ENCODE results near the gene IFNA7.

Gene IFNA7

DNA sequence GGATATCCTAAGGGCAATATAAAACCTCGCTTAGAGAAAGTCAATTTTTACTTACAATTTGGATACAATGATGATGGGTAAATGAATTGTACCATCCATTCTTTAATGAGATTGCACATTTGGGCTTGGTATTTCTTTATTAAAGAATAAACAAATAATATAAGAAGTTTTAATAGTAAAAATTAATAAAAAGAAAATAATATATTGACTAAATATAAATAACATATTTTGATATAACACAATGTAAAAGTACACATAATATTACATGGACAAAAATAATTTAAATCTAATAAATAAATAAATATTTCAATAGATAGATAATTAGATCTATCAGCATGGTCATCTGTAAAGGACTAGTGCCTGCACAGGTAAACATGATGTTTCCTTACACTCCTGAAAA is 36.5 kb downstream of the IFNA7 start:
- H3K14ac ChIP-seq (ENCODE audit: low read length): no peak overlapping the region
- H3K4me3 ChIP-seq (ENCODE audit: low read depth, low read length): no peak overlapping the region
- no peak overlapping the region for H3K4me2 ChIP-seq (ENCODE audit: low read length)
- H2AK5ac ChIP-seq (ENCODE audit: low read length): no peak overlapping the region
- WGBS (ENCODE audit: extremely low coverage, insufficient coverage, insufficient read length): no CpG with 5 or more reads among the region's 1 CpG
- no peak overlapping the region for H3K23ac ChIP-seq (ENCODE audit: low read length)
- H2BK5ac ChIP-seq (ENCODE audit: low read depth, low read length, poor library complexity): no peak overlapping the region
- H2BK120ac ChIP-seq (ENCODE audit: insufficient read depth, low read length, poor library complexity): no peak overlapping the region
- H3K36me3 ChIP-seq (ENCODE audit: control insufficient read depth in 1 of 2, insufficient read depth in 2 of 2, low read length in 2 of 2): no peaks in the 10 kb centered on the region
- H2BK12ac ChIP-seq (ENCODE audit: low read length): no peak overlapping the region
- H3K4me1 ChIP-seq (ENCODE audit: control insufficient read depth in 1 of 2, insufficient read depth in 2 of 2, low read length in 2 of 2): no peaks in the 10 kb centered on the region
- H4K91ac ChIP-seq (ENCODE audit: low read depth, low read length): no peak overlapping the region
- no peak overlapping the region for H3K18ac ChIP-seq (ENCODE audit: low read length)
- no peaks in the 10 kb centered on the region for H3K9me3 ChIP-seq (ENCODE audit: insufficient read depth, low read depth, low read length)
- no peak overlapping the region for H2AFZ ChIP-seq (ENCODE audit: insufficient read depth, low read length, poor library complexity)
- H4K8ac ChIP-seq (ENCODE audit: low read depth, low read length): no peak overlapping the region
- H3K79me1 ChIP-seq (ENCODE audit: low read length): no peaks in the 10 kb centered on the region
- H3K27me3 ChIP-seq (ENCODE audit: insufficient read depth, low read length): no peaks in the 10 kb centered on the region
- no peak for DNase-seq
- H3K79me2 ChIP-seq (ENCODE audit: control insufficient read depth, insufficient read depth, low read length, poor library complexity): no peaks in the 10 kb centered on the region
- no peak overlapping the region for H3K4ac ChIP-seq (ENCODE audit: low read depth, low read length)
- H3K27ac ChIP-seq (ENCODE audit: low read depth, low read length): no peak overlapping the region
- H4K12ac ChIP-seq (ENCODE audit: low read depth, low read length): no peak overlapping the region
- H3K9ac ChIP-seq (ENCODE audit: low read length): no peak overlapping the region

DNA sequence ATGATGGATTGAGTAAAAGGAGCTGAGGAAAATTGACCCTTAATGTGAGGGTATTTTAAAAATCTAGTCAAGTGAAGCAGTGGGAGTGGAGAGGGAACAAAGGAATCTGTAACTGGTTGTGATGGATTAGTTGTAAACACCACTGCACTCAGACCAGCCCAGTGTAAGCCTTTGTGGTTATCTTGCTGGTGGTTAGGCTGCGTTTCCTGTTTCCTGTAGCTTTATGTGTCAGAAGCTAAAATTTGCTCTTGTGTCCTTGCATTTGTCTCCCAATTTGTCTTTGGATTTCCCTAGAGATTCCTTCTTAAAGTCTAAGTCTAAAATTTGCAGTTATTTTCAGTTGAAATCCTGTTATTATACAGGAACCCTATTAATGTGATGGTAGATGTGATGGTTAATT is 41.8 kb downstream of the IFNA7 start:
- no peak overlapping the region for H4K12ac ChIP-seq (ENCODE audit: low read depth, low read length)
- H3K18ac ChIP-seq (ENCODE audit: low read length): no peak overlapping the region
- no peak overlapping the region for H3K9ac ChIP-seq (ENCODE audit: low read length)
- no peak overlapping the region for H2AFZ ChIP-seq (ENCODE audit: insufficient read depth, low read length, poor library complexity)
- no peak overlapping the region for H2BK12ac ChIP-seq (ENCODE audit: low read length)
- H3K4ac ChIP-seq (ENCODE audit: low read depth, low read length): no peak overlapping the region
- H3K14ac ChIP-seq (ENCODE audit: low read length): no peak overlapping the region
- H3K9me3 ChIP-seq (ENCODE audit: insufficient read depth, low read depth, low read length): no peaks in the 10 kb centered on the region
- no CpG with 5 or more reads among the region's 1 CpG for WGBS (ENCODE audit: extremely low coverage, insufficient coverage, insufficient read length)
- H2BK120ac ChIP-seq (ENCODE audit: insufficient read depth, low read length, poor library complexity): no peak overlapping the region
- H4K91ac ChIP-seq (ENCODE audit: low read depth, low read length): no peak overlapping the region
- no peaks in the 10 kb centered on the region for H3K36me3 ChIP-seq (ENCODE audit: control insufficient read depth in 1 of 2, insufficient read depth in 2 of 2, low read length in 2 of 2)
- no peak overlapping the region for H4K8ac ChIP-seq (ENCODE audit: low read depth, low read length)
- no peak overlapping the region for H3K27ac ChIP-seq (ENCODE audit: low read depth, low read length)
- no peak overlapping the region for H2BK5ac ChIP-seq (ENCODE audit: low read depth, low read length, poor library complexity)
- H3K27me3 ChIP-seq (ENCODE audit: insufficient read depth, low read length): no peaks in the 10 kb centered on the region
- H2AK5ac ChIP-seq (ENCODE audit: low read length): no peak overlapping the region
- no peak for DNase-seq
- no peaks in the 10 kb centered on the region for H3K4me1 ChIP-seq (ENCODE audit: control insufficient read depth in 1 of 2, insufficient read depth in 2 of 2, low read length in 2 of 2)
- H3K79me1 ChIP-seq (ENCODE audit: low read length): no peaks in the 10 kb centered on the region
- no peak overlapping the region for H3K4me3 ChIP-seq (ENCODE audit: low read depth, low read length)
- H3K79me2 ChIP-seq (ENCODE audit: control insufficient read depth, insufficient read depth, low read length, poor library complexity): no peaks in the 10 kb centered on the region
- no peak overlapping the region for H3K4me2 ChIP-seq (ENCODE audit: low read length)
- H3K23ac ChIP-seq (ENCODE audit: low read length): no peak overlapping the region

DNA sequence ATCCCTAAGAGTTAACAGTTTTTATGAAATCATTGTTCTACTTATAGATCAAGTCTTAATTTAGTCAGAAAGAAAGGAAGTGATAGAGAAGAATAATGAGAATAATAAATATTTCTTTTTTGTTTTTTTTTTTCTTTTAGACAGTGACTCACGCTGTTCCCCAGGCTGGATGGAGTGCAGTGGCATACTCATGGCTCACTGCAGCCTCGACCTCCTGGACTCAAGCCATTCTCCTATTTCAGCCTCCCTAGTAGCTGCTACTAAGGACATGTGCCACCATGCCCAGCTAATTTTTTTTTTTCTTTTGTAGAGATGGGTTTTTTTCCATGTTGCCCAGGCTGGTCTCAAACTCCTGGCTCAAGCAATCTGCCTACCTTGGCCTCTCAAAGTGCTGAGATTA is 46.5 kb downstream of the IFNA7 start:
- H3K14ac ChIP-seq (ENCODE audit: low read length): no peak overlapping the region
- H4K8ac ChIP-seq (ENCODE audit: low read depth, low read length): no peak overlapping the region
- H3K4ac ChIP-seq (ENCODE audit: low read depth, low read length): no peak overlapping the region
- H3K9ac ChIP-seq (ENCODE audit: low read length): no peak overlapping the region
- H3K4me3 ChIP-seq (ENCODE audit: low read depth, low read length): no peak overlapping the region
- H2AK5ac ChIP-seq (ENCODE audit: low read length): no peak overlapping the region
- no peaks in the 10 kb centered on the region for H3K36me3 ChIP-seq (ENCODE audit: control insufficient read depth in 1 of 2, insufficient read depth in 2 of 2, low read length in 2 of 2)
- H4K12ac ChIP-seq (ENCODE audit: low read depth, low read length): no peak overlapping the region
- H2BK5ac ChIP-seq (ENCODE audit: low read depth, low read length, poor library complexity): no peak overlapping the region
- no peaks in the 10 kb centered on the region for H3K79me1 ChIP-seq (ENCODE audit: low read length)
- H2BK12ac ChIP-seq (ENCODE audit: low read length): no peak overlapping the region
- no peaks in the 10 kb centered on the region for H3K9me3 ChIP-seq (ENCODE audit: insufficient read depth, low read depth, low read length)
- H3K4me2 ChIP-seq (ENCODE audit: low read length): no peak overlapping the region
- H3K27ac ChIP-seq (ENCODE audit: low read depth, low read length): no peak overlapping the region
- no peak overlapping the region for H3K18ac ChIP-seq (ENCODE audit: low read length)
- H2AFZ ChIP-seq (ENCODE audit: insufficient read depth, low read length, poor library complexity): no peak overlapping the region
- no peak overlapping the region for H2BK120ac ChIP-seq (ENCODE audit: insufficient read depth, low read length, poor library complexity)
- no peak for DNase-seq
- no peak overlapping the region for H3K23ac ChIP-seq (ENCODE audit: low read length)
- peaks cover 0 to 2% of the 10 kb centered on the region in 2 experiments for H3K4me1 ChIP-seq (ENCODE audit: control insufficient read depth in 1 of 2, insufficient read depth in 2 of 2, low read length in 2 of 2)
- H4K91ac ChIP-seq (ENCODE audit: low read depth, low read length): no peak overlapping the region
- H3K79me2 ChIP-seq (ENCODE audit: control insufficient read depth, insufficient read depth, low read length, poor library complexity): no peaks in the 10 kb centered on the region
- no CpG with 5 or more reads among the region's 2 CpGs for WGBS (ENCODE audit: extremely low coverage, insufficient coverage, insufficient read length)
- H3K27me3 ChIP-seq (ENCODE audit: insufficient read depth, low read length): no peaks in the 10 kb centered on the region

DNA sequence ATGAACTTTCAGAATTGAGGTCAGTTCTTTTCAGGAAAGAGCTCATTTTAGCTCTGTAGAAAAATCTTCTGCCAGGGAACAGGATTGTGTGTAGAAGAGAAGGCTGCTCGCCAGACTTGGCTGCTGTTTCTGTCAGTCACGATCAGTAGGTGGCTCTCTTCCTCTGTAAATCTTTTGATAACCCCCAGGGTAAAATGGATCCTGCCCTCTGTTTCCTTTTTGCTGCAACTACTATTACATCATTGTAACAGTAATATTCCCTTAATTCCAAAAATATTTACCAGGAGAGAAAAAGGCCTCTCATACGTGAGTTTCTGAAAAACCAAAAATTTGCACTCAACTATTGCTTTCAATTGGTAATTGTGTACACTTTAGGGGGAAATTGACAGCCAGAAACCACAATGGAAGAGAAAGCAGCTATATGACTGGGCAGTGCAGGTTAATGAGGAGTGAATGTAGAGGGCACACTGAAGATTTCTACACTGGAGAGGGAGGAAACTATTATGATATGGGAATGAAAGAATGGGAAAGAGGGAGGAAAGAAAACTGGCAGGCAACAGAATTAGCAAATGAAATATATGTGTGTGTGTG is 47.9 kb downstream of the IFNA7 start:
- peaks cover 0 to 2% of the 10 kb centered on the region in 2 experiments for H3K4me1 ChIP-seq (ENCODE audit: control insufficient read depth in 1 of 2, insufficient read depth in 2 of 2, low read length in 2 of 2)
- H3K18ac ChIP-seq (ENCODE audit: low read length): no peak overlapping the region
- H3K27ac ChIP-seq (ENCODE audit: low read depth, low read length): no peak overlapping the region
- no peaks in the 10 kb centered on the region for H3K79me1 ChIP-seq (ENCODE audit: low read length)
- H3K14ac ChIP-seq (ENCODE audit: low read length): no peak overlapping the region
- no peak overlapping the region for H3K4ac ChIP-seq (ENCODE audit: low read depth, low read length)
- H2AK5ac ChIP-seq (ENCODE audit: low read length): no peak overlapping the region
- H2BK5ac ChIP-seq (ENCODE audit: low read depth, low read length, poor library complexity): no peak overlapping the region
- no peak overlapping the region for H3K9ac ChIP-seq (ENCODE audit: low read length)
- H4K8ac ChIP-seq (ENCODE audit: low read depth, low read length): no peak overlapping the region
- peaks cover 3% of the 10 kb centered on the region for H3K9me3 ChIP-seq (ENCODE audit: insufficient read depth, low read depth, low read length)
- no peak overlapping the region for H3K23ac ChIP-seq (ENCODE audit: low read length)
- peak in 1 of 2 donors; percentile 44 for DNase-seq
- no peak overlapping the region for H4K91ac ChIP-seq (ENCODE audit: low read depth, low read length)
- WGBS (ENCODE audit: extremely low coverage, insufficient coverage, insufficient read length): no CpG with 5 or more reads among the region's 3 CpGs
- no peak overlapping the region for H4K12ac ChIP-seq (ENCODE audit: low read depth, low read length)
- H3K4me3 ChIP-seq (ENCODE audit: low read depth, low read length): no peak overlapping the region
- no peaks in the 10 kb centered on the region for H3K79me2 ChIP-seq (ENCODE audit: control insufficient read depth, insufficient read depth, low read length, poor library complexity)
- H3K4me2 ChIP-seq (ENCODE audit: low read length): peak overlapping the region; percentile 47
- H2BK120ac ChIP-seq (ENCODE audit: insufficient read depth, low read length, poor library complexity): no peak overlapping the region
- H2BK12ac ChIP-seq (ENCODE audit: low read length): no peak overlapping the region
- H2AFZ ChIP-seq (ENCODE audit: insufficient read depth, low read length, poor library complexity): no peak overlapping the region
- no peaks in the 10 kb centered on the region for H3K27me3 ChIP-seq (ENCODE audit: insufficient read depth, low read length)
- no peaks in the 10 kb centered on the region for H3K36me3 ChIP-seq (ENCODE audit: control insufficient read depth in 1 of 2, insufficient read depth in 2 of 2, low read length in 2 of 2)
